ENCODE data around the gene RIT2. TPM values are rescaled to one million over a fixed set of nuclear protein-coding genes. Genes with fewer than 3 reads are reported as not detected.

Gene RIT2
- polyA plus RNA-seq, 2 of the 4 experiments (the other 2 are of a cell fraction): not detected

GRCh38 chr18:42893977-42894376, 221.5 kb downstream of the RIT2 start:
- no peak for DNase-seq (ENCODE audit: low read depth in 1 of 2, low spot score in 1 of 2)
- 8% methylated on average over 2 of the region's 2 CpGs for WGBS (ENCODE audit: missing lambda C conversion rate)
- FAIRE-seq: no peak
- Histone ChIP-seq H3K27ac (no peak overlapping the region), H3K9me3 (no peaks in the 10 kb centered on the region), H3K4me3 (no peak overlapping the region), H3K4me1 (no peaks in the 10 kb centered on the region), H3K4me2 (no peak overlapping the region)
- no peak for ATAC-seq
- ChIA-PET POLR2A (no interaction called here), CTCF (no interaction called here)
- no peak for TF ChIP-seq PHF8 (IDR thresholded peaks at IDR 0.05; ENCODE audit: borderline replicate concordance, low read depth)
- TF ChIP-seq SMC3 (IDR thresholded peaks at IDR 0.05): no peak
- TF ChIP-seq MAFK (IDR thresholded peaks at IDR 0.05; ENCODE audit: partially characterized antibody): no peak
- TF ChIP-seq POLR2AphosphoS2 (conservative IDR thresholded peaks at IDR 0.05; ENCODE audit: low read length): no peak
- TF ChIP-seq FOSB (CRISPR knock-in tag; IDR thresholded peaks at IDR 0.05): no peak
- TF ChIP-seq EHMT2 (IDR thresholded peaks at IDR 0.05; ENCODE audit: low read depth): no peak
- no peak for TF ChIP-seq POLR2A (IDR thresholded peaks at IDR 0.05; ENCODE audit: low read length)
- TF ChIP-seq ZNF302 (CRISPR knock-in tag; IDR thresholded peaks at IDR 0.05): no peak
- no peak for TF ChIP-seq CBX2 (IDR thresholded peaks at IDR 0.05; ENCODE audit: borderline replicate concordance, low read depth)
- TF ChIP-seq MYC (IDR thresholded peaks at IDR 0.05; ENCODE audit: borderline replicate concordance, low read length): no peak
- TF ChIP-seq CBX8 (IDR thresholded peaks at IDR 0.05): no peak

DNA sequence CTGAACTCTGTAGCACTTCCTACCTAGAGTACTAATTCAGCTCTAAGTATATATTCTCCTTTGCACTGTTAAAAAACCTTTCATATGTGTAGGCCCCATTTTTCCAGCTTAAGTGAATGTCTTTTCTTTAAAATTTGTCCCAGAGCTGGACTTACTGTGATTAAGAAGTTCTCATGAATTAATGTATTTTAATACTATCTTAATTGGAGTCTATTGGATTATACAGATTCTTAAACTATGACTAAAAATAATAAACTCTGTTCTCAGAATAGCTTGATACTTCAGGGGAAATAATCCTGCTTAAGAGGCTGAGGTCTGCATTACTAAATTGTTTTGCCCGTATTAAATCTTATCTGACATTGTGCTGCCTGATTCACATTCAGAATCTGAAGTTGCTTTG, 223.3 kb downstream of the RIT2 start:
- no peaks in the 10 kb centered on the region for H3K9me3 ChIP-seq
- FAIRE-seq: no peak
- no peak for ATAC-seq
- no peak overlapping the region for H3K4me3 ChIP-seq
- POLR2A ChIA-PET: no interaction called here
- TF ChIP-seq RARB (CRISPR knock-in tag; IDR thresholded peaks at IDR 0.05): no peak
- H3K4me2 ChIP-seq: no peak overlapping the region
- CTCF ChIA-PET: interaction anchor here (1.0 kb wide), 1 partner anchor 15 kb away, joined by 3 read pairs; no protein-coding TSS in a partner anchor
- no peaks in the 10 kb centered on the region for H3K4me1 ChIP-seq
- H3K27ac ChIP-seq: no peak overlapping the region
- no peak for DNase-seq (ENCODE audit: low read depth in 1 of 2, low spot score in 1 of 2)
- 0% methylated on average over 1 of the region's 1 CpG for WGBS (ENCODE audit: missing lambda C conversion rate)

DNA sequence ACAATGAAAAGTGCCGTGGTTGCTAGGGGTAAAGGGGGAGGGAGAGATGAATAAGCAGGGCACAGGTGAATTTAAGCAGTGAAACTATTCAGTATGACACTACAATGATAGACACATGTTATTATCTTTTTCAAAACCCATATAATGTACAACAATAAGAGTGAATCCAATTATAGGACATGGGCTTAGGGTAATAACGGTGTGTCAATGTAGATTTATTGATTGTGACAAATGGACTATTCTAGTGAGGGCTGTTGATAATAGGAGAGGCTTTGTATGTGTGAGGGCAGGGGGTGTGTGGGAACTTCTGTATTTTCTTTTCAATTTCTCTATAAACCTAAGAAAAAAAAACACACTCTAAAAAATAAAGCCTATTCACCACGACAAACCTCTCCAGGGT, 223.8 kb downstream of the RIT2 start:
- ChIA-PET CTCF (no interaction called here), POLR2A (no interaction called here)
- DNase-seq (ENCODE audit: low read depth in 1 of 2, low spot score in 1 of 2) (no peak), ATAC-seq (no peak), FAIRE-seq (no peak)
- no peak overlapping the region for H3K4me2 ChIP-seq
- WGBS (ENCODE audit: missing lambda C conversion rate): 0% methylated on average over 3 of the region's 3 CpGs
- TF ChIP-seq BHLHE40 (IDR thresholded peaks at IDR 0.05; ENCODE audit: low read depth, low read length): no peak
- no peak for TF ChIP-seq RCOR1 (IDR thresholded peaks at IDR 0.05; ENCODE audit: low read depth, low read length)
- TF ChIP-seq ZNF302 (CRISPR knock-in tag; IDR thresholded peaks at IDR 0.05): no peak
- TF ChIP-seq CHD4 (IDR thresholded peaks at IDR 0.05; ENCODE audit: borderline replicate concordance): no peak
- TF ChIP-seq, protein P1, sequence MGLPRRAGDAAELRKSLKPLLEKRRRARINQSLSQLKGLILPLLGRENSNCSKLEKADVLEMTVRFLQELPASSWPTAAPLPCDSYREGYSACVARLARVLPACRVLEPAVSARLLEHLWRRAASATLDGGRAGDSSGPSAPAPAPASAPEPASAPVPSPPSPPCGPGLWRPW (IDR thresholded peaks at IDR 0.05): no peak
- TF ChIP-seq FOXS1 (CRISPR knock-in tag; IDR thresholded peaks at IDR 0.05): no peak
- TF ChIP-seq CBX2 (IDR thresholded peaks at IDR 0.05; ENCODE audit: borderline replicate concordance, low read depth): no peak
- TF ChIP-seq PHF8 (IDR thresholded peaks at IDR 0.05; ENCODE audit: borderline replicate concordance, low read depth): no peak
- TF ChIP-seq ESRRA (IDR thresholded peaks at IDR 0.05; ENCODE audit: borderline replicate concordance, low read length): no peak
- no peak for TF ChIP-seq POLR2AphosphoS2 (conservative IDR thresholded peaks at IDR 0.05; ENCODE audit: low read length)
- no peak for TF ChIP-seq MAZ (IDR thresholded peaks at IDR 0.05; ENCODE audit: borderline replicate concordance, low read depth, low read length)
- no peak for TF ChIP-seq USF2 (IDR thresholded peaks at IDR 0.05)
- TF ChIP-seq MYC (IDR thresholded peaks at IDR 0.05; ENCODE audit: borderline replicate concordance, low read length): no peak
- no peak for TF ChIP-seq KDM1A (IDR thresholded peaks at IDR 0.05; ENCODE audit: low read depth)
- TF ChIP-seq MAX (IDR thresholded peaks at IDR 0.05): no peak
- H3K27ac ChIP-seq: no peak overlapping the region
- H3K9me3 ChIP-seq: no peaks in the 10 kb centered on the region
- no peak overlapping the region for H3K4me3 ChIP-seq
- H3K4me1 ChIP-seq: no peaks in the 10 kb centered on the region

GRCh38 chr18:42883169-42883568, 232.3 kb downstream of the RIT2 start:
- no peak overlapping the region for H3K4me3 ChIP-seq
- no peaks in the 10 kb centered on the region for H3K4me1 ChIP-seq
- CTCF ChIA-PET: no interaction called here
- no peak for ATAC-seq
- no peak overlapping the region for H3K4me2 ChIP-seq
- no peak for DNase-seq (ENCODE audit: low read depth in 1 of 2, low spot score in 1 of 2)
- POLR2A ChIA-PET: no interaction called here
- TF ChIP-seq USF2 (IDR thresholded peaks at IDR 0.05) (no peak), RNF2 (IDR thresholded peaks at IDR 0.05; ENCODE audit: borderline replicate concordance, low read depth) (no peak), RCOR1 (IDR thresholded peaks at IDR 0.05; ENCODE audit: low read depth, low read length) (no peak), NPAS2 (CRISPR knock-in tag; IDR thresholded peaks at IDR 0.05; ENCODE audit: borderline replicate concordance) (no peak)
- H3K27ac ChIP-seq: no peak overlapping the region
- no peaks in the 10 kb centered on the region for H3K9me3 ChIP-seq
- no peak for FAIRE-seq
- 1% methylated on average over 3 of the region's 3 CpGs for WGBS (ENCODE audit: missing lambda C conversion rate)
